ENCODE measurements around the gene EXOC6B.

Gene EXOC6B

GRCh38 chr2:72235497-72236415, 590.1 kb downstream of the EXOC6B start:
- DNase-seq (ENCODE audit: low read depth in 1 of 2, low spot score in 1 of 2), result no peak

- no peak for DNase-seq (ENCODE audit: low read depth in 1 of 2, low spot score in 1 of 2)
These were observed 592.6 kb downstream of the EXOC6B start for GRCh38 chr2:72233211-72233610.

DNA sequence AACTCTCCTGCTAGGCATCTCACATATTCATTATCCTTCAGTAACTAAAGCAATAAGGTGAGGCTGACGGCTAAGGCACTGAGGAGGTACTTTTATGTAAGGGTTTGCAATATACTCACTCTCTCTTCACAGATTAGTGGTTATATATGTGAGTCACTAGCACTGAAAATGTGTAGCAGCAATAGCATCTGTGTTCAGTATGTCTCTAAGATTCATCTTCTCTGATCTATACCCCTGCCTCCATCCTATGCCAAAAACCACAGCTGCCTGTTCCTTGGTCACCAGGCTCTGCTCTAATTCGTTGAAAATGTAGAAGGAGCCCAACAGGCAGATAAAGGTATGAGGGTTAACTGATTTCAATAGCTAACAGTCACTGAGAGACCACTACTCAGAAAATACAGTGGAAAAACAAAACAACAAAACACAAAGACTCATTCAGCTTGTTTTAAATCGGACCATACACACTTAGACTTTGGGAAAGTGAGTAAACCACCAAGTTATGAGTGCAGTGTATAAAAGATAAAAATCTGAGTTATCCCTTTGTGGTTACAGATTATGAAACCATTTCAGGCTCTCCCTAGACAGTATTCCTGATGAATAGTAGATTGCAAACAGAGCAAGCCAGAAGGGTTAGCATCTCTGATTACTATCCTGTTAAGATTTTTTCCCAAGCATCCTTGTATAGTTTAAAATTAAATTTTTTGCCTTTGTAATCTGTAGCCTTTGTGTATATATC, 602.8 kb downstream of the EXOC6B start:
- no peak for DNase-seq (ENCODE audit: low read depth in 1 of 2, low spot score in 1 of 2)

GRCh38 chr2:72220170-72220569, 605.7 kb downstream of the EXOC6B start:
- DNase-seq (ENCODE audit: low read depth in 1 of 2, low spot score in 1 of 2), result no peak

DNA sequence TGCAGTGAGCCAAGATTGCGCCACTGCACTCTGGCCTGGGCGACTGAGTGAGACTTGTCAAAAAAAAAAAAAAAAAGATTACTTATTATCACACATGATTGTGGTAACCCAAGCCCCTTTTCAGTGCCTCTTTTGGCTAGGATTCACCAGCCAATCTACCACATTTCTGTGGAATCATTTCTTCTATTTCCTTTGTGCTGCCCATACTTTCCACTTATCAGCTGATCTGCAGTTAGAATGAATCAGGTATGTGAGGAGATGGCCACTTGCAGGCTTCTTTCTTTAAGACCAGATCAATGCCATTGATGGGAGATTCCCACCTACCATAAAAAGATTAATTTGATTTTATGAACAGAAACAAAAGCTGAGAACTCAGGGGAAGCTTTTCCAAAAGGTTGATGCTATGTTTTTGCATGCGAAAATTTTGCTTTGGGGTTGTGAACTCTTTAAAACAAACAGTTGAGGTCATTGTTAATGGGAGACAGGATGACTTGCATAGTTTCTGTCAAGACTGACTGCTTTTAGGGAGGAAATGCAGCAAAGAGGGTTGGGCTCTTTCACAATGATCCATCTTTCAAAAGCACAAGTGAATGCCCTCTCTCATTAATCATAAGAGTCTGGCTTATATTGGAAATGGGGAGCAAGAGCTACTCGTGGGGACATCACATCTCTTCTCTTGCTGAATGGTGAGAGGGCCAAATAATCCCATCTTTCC, 611.2 kb downstream of the EXOC6B start:
- DNase-seq (ENCODE audit: low read depth in 1 of 2, low spot score in 1 of 2), result no peak

DNA sequence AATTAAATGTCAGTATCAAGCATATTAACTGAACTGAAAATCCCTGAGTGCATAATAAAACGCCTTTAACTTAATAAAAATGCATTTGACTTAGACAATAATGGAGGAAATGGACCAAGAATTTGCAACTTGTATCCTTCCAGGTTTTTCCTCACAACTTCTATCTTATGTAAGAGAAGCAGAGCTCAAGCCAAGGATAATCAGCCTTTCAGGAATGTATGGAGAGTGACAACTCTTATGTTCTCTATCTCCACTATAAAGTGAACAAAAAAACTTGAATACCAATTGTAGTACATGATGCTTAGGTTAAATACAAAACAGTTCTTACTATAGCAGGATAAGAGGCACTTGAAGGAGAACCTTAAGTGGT, 613.4 kb downstream of the EXOC6B start:
- no peak for DNase-seq (ENCODE audit: low read depth in 1 of 2, low spot score in 1 of 2)

- no peak for DNase-seq (ENCODE audit: low read depth in 1 of 2, low spot score in 1 of 2)
These were observed 613.9 kb downstream of the EXOC6B start for GRCh38 chr2:72211777-72212485.

- no peak for DNase-seq (ENCODE audit: low read depth in 1 of 2, low spot score in 1 of 2)
These were observed 614.5 kb downstream of the EXOC6B start for GRCh38 chr2:72211350-72211749.

DNA sequence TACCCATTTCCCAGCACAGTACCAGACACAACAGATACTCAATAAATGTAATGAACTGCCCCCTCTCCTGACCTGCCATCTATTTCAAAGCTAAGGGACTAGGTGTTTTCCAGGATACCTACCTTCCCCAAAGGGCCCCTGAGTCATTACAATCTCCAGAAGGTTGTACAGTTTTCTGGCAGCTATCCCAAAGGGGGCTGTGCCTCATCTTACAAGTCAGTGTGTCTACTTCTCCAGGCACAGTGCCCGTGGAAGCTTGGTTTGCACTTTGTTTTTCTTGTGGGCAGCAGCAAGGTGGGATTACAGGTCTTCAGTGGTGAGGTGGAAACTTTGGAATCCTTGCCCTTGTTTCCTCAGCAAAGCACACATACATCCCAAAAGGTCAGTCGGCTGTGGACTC, 615.4 kb downstream of the EXOC6B start:
- no peak for DNase-seq (ENCODE audit: low read depth in 1 of 2, low spot score in 1 of 2)

DNA sequence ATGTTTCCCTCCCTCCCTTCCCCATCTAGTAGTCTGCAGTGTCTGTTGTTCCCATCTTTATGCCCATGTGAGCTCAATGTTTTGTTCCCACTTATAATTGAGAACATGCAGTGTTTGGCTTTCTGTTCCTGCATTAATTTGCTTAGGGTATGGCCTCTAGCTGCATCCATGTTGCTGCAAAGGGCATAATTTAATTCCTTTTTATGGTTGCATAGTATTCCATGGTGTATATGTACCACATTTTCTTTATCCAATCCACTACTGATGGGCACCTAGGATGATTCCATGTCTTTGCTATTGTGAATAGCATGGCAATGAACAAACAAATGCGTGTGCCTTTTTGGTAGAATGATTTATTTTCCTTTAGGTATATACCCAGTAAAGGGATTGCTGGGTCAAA, 617.6 kb downstream of the EXOC6B start:
- DNase-seq (ENCODE audit: low read depth in 1 of 2, low spot score in 1 of 2), result no peak

DNA sequence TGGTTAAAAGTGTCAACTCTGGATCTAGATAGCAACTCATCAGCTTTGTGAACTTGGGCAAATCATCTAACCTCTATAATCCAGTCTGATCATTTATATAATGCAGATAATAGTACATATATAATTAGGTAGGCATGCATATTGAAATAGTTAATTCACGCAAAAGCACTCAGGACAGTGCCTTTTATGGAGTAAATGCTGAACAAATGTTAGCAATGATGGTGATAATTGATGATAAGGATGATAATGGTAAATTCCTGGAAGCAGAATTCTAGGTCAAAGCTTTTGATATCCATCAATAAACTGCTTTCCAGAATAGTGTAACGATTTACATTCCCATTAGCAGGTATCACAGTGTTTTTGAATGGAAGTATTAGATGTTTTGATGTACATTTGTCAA, 618.5 kb downstream of the EXOC6B start:
- no peak for DNase-seq (ENCODE audit: low read depth in 1 of 2, low spot score in 1 of 2)

GRCh38 chr2:72205504-72205881, 620.3 kb downstream of the EXOC6B start:
- no peak for DNase-seq (ENCODE audit: low read depth in 1 of 2, low spot score in 1 of 2)

DNA sequence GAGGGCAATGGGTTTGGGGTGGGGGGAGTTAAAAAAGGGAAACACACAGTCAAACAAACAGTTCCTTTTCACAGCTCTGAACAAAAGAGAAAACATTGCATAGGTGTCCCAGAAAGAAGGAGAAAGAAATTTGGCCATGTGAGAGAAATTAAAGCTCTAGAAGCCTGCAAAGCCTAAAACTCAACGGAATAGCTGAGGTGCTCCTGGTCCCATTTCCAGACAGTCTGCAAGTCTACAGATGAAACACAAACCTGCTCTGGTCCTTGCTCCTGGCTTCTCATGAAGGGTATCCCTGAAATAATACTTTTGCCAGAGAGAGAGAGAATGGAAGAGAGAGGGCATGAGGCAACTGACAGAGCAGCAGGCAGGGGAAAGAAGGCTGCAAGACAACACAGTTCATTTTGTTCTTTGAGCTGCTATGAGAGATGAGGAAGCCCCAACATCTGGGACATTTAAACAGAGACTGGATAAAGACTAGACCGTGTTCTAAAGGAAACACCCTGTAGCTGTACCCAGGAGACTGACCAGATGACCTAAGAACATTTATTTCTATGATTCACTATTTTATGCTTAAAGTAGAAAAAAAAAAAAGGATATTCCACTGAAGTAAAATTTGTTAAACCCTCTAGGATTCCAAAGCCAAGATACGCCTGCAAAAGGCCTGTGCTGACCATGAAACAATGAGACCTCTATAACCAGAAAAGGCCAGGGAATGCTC, 620.9 kb downstream of the EXOC6B start:
- DNase-seq (ENCODE audit: low read depth in 1 of 2, low spot score in 1 of 2), result no peak

DNA sequence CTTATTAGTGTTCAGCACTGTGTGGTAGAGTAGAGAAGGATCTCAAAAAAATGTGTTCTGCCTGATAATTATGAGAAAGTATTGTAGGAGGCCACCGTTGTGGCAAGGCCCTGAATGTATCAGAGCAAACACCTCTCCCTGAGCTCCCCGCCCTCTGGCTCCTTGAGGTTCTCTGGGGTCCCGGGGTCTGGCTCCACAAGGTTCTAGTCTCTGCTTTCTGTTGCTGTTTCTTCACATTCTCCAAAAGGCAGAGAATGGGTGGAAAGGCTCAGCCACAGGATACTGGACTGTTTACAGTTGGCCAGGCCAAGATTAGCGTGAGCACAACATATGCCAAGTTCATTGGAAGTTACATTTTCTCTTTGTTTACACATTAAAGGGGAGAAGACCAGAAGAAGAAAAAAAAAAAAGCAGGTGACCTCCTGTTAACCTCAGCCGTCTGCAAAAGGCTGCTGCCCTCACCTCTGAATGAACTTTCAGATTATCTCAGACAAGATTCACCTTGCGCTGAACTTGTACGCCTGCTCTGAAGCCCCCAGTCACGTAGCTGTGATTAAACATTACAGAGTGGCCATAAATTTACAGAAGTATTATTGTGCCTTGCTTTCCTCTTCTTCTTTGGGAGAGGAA, 621.6 kb downstream of the EXOC6B start:
- no peak for DNase-seq (ENCODE audit: low read depth in 1 of 2, low spot score in 1 of 2)

DNA sequence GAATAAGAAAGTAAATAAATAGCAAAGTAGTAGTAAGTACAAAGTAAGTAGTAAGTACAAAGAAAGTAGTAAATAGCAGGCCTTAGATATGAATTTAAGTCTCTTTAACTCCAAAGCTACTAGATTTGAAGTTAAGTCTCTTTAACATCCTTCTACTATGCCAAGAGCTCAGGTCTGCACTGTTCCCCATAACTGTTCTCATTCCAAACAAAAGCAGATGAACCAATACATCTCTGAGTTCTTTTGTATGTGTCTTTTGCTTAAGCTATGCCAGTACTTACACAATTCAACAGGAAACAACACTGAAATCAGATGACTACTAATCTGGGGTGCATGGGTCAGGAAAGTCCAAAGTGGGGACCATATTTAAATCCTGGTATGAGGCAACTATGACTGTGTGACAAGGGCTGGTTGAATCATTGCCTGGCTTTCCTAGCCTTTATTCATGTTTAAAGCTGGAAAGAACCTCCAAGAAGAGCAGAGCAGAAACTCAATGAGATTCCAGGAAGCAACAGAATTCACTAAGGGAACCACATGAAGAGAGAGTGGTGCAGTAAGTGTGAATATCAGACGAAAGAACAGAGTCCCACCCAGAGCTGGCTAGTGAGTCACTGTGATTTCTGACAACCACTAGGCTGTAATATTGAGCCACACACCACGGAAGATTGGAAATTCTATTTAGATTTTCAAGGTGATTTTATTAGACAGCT, 627.1 kb downstream of the EXOC6B start:
- DNase-seq (ENCODE audit: low read depth in 1 of 2, low spot score in 1 of 2), result no peak

DNA sequence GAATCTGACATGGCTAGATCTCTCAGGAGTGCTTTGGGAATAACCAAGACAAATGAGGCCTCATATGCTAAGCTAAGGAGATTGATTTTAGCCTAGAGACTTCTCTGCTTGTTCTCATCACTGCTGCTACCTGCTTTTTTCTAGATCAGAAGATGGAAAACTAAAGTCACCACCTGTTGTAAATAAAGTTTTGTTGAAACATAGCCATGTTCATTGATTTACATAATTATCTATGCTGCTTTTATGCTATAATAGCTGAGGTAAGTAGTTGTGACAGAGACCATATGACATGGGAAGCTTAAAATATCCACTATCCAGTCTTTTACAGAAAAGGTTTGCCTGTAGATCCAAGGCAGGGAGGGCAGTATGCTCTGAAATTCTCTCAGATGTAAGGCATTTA, 632.1 kb downstream of the EXOC6B start:
- DNase-seq (ENCODE audit: low read depth in 1 of 2, low spot score in 1 of 2), result no peak

DNA sequence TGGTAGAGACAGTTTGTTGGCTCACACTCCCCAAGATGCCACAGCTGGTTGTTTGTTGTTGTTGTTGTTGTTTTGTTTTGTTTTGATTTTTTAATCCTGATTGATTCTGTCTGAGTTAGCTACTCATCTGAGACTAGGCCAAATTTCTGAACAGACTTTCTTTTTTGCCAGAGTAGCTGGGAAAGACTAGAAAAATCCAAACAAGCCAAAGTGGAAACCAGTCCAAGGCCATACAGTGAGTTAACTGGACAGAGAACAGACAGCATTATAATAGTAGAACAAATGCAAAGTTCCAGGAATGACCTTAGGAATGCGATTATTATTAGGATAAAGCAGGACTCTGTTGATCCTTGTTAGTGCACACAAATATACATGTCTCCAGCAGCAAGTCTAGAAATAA, 634.4 kb downstream of the EXOC6B start:
- DNase-seq (ENCODE audit: low read depth in 1 of 2, low spot score in 1 of 2), result no peak

- no peak for DNase-seq (ENCODE audit: low read depth in 1 of 2, low spot score in 1 of 2)
These were observed 640.6 kb downstream of the EXOC6B start for GRCh38 chr2:72185206-72185605.

DNA sequence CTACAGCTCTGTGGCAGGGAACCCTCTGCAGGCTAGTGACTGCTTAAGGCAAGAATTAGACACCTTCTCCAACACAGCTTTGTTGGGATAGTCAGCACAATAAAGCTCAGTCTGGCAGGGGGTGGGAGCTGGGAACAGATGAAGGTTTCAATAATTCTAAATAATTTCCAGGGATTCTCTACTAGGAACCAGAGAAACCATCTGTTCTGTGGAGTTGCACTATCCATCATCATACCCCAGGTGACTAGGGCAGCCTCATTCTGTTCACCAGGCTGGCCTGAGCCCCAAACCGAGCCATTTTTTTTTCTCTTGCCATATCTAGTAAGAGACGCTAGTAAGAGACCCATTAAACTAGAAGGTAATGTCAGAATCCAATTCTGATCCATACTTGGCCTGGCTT, 642.4 kb downstream of the EXOC6B start:
- DNase-seq (ENCODE audit: low read depth in 1 of 2, low spot score in 1 of 2), result no peak

- no peak for DNase-seq (ENCODE audit: low read depth in 1 of 2, low spot score in 1 of 2)
These were observed 642.8 kb downstream of the EXOC6B start for GRCh38 chr2:72183016-72183415.

All from activated T-helper 1 cell treated with anti-CD3 and anti-CD28 coated beads, Interleukin-2, amount 50 U/mL, for 16 hours (primary cell).